Activated T-helper 1 cell treated with anti-CD3 and anti-CD28 coated beads, Interleukin-2, amount 50 U/mL, for 16 hours (primary cell): Measurements from ENCODE around the gene CEP57L1.
"Not testable (repeated sequence)": the region's sequence is repeated elsewhere in the genome, so short reads cannot be mapped to it uniquely, and the experiment has no call there.

Source experiments
- DNase-seq, 2 donors: peaks; one replicate each; pipeline ENCODE4 v3.0.0-alpha.2; 2020; ENCODE audit warnings: low read depth in 1 of 2, low spot score in 1 of 2

CEP57L1 gene

GRCh38 chr6:109167562-109167961 lies 72.3 kb downstream of the CEP57L1 start:
- DNase-seq: no peak

GRCh38 chr6:109170333-109170732 lies 75.0 kb downstream of the CEP57L1 start:
- DNase-seq: no peak

DNA sequence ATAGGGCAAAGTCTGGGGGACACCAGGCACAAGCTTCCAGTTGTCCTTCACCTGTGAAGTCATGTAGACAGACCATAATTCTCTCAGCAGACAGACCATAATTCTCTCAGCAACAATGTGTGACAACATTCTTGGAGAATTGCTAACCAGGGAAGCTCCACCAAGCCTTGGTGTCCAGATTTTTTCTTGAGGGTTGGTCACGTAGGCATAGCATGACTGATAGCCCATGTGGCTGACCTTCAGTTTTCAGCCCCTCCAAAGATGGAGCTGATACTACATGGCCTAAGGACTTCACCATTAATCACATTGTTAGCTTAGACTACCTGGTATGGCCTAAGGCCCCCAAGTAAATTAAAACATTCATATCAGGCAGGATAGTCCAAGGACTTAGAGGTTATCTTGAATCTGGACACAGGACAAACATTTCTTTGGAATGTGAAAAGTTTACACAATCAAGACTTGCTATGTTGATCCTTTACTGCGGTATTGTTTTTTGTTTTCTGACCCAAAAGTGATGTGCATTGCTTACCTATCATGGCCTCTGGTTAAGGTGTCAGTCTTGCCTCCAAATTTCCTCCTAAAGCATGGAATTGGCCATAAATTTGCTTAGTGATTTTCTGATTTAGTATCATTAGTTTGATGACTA lies 76.9 kb downstream of the CEP57L1 start:
- no peak for DNase-seq

- no peak for DNase-seq
Measured at GRCh38 chr6:109174916-109175315, 79.6 kb downstream of the CEP57L1 start.

DNA sequence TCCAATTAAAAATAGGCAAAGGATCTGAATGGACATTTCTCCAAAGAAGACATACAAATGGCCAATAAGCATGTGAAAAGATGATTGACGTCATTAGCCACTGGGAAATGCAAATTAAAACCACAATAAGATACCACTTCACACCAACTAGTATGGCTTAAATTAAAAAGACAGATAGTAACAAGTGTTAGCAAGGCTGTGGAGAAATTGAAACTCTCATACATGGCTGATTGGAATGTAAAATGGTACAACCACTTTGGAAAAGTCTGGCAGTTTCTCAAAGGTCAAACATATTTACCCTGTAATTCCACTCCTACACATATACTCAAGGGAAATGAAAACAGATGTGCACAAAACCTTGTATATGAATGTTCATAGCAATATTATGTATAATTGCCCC lies 83.6 kb downstream of the CEP57L1 start:
- no peak for DNase-seq

- no peak for DNase-seq
Measured at GRCh38 chr6:109179507-109179906, 84.2 kb downstream of the CEP57L1 start.

DNA sequence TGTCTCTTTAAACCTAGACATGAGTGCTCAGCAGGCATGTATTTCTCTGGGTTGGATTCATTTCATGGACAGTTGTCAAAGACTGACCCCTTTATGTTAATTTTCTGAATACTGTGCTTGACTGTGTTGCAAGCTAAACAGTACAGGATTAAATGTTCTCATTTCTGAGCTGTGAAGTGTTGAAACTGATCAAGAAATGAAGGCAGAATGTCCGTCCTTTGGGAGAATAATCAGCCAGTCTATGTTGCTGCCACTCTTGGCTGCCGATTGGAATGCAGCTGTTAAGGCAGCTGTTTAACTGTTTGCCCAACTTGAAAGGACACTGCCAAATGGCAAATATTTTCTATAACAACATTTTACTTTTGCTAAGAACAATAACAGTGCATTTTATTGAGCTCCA lies 87.3 kb downstream of the CEP57L1 start:
- no peak for DNase-seq

- no peak for DNase-seq
Measured at GRCh38 chr6:109183109-109183650, 87.9 kb downstream of the CEP57L1 start.

GRCh38 chr6:109184638-109185037 lies 89.3 kb downstream of the CEP57L1 start:
- no peak for DNase-seq

DNA sequence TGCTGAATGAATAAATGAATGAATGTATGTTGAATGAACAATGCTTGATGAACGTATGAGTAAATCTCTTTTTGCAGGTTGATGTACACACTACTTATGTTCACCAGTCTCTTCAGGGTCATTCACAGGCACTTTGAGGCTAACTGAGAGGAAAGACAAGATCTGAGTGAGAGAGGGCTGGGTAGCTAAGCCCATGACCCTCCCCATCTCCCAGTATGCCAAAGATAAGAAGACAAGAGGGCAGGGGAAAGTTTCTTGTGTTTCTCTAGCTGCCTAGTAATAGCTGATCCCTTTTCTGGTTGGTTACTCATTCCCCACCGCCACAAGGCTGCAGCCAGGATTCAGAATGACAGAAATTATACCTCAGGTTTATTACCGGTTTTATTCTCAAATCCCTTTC lies 90.7 kb downstream of the CEP57L1 start:
- DNase-seq: no peak

GRCh38 chr6:109187399-109188114 lies 92.2 kb downstream of the CEP57L1 start:
- peak; percentile 28 to 38 for DNase-seq

GRCh38 chr6:109188115-109188411 lies 92.8 kb downstream of the CEP57L1 start:
- no peak for DNase-seq

GRCh38 chr6:109191368-109191767 lies 96.1 kb downstream of the CEP57L1 start:
- DNase-seq: not testable (repeated sequence)

GRCh38 chr6:109192865-109193264 lies 97.6 kb downstream of the CEP57L1 start:
- DNase-seq: no peak

DNA sequence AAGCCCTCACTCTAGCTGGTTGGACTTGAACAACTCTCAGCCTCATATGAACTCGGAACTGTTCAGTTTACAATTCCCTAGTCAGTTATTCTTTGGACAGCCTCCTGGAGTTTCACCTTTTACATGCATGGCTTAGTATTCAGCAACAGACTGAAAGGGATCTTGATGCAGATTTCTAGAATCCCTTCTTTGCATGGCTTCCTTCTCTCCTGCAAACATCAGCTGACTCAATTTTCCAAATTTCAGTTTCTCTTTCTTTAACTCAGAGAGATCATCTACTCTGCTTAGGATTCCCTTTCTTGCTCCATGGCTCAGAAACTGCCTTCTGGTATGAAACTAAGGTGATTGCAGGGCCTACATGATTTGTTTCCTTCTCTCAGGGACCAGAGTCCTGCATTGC lies 99.6 kb downstream of the CEP57L1 start:
- DNase-seq: no peak

- no peak for DNase-seq
Measured at GRCh38 chr6:109197061-109197460, 101.8 kb downstream of the CEP57L1 start.

GRCh38 chr6:109202409-109203264 lies 107.3 kb downstream of the CEP57L1 start:
- no peak for DNase-seq

DNA sequence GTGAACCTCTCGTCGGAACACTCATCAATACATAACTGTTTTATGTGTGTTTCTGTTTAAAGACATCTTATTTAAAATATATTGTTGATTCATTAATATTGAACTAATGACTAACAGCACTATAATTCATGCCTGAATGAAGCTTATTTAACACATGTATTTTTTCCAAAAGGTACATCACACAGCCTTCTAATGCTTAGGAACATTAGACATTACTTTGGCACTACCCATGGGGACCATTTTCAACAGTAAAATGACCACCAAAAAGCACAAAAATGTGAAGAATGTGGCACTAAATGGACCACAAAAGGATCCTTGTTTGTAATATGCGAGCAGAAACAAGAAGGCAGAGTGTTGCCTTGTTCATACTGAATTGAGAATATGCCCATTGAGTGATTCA lies 109.2 kb downstream of the CEP57L1 start:
- no peak for DNase-seq

DNA sequence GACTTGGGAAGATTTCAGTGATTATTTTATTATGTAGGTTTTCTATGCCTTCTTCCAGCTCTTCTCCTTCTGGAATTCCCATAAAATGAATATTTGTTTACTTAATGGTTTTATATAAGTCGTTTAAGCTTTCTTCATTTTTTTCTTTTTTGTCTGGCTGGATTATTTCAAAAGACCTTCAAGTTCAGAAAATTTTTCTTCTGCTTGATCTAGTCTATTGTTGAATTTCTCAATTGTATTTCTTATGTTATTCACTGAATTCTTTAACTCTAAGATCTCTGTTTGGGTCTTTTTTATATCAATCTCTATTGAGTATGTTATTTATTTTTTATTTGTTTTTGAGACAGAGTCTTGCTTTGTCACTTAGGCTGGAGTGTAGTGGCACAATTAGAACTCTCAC lies 117.4 kb downstream of the CEP57L1 start:
- DNase-seq: no peak
